NCI-H1105 treated with DMSO at 0.1 percent for 48 hours (cell line): ENCODE results near the gene SLC43A2.

Experiments
- DNase-seq: peaks from one replicate; lab custom pipeline; 2025; lab: John Stamatoyannopoulos, UW

SLC43A2 gene

GRCh38 chr17:1623057-1623630 lies 5.5 kb downstream of the SLC43A2 start:
- DNase-seq: no peak

- DNase-seq: no peak
Observed at GRCh38 chr17:1621273-1621954, 7.2 kb downstream of the SLC43A2 start.

- no peak for DNase-seq
Observed at GRCh38 chr17:1620486-1620885, 8.1 kb downstream of the SLC43A2 start.

GRCh38 chr17:1617620-1618174 lies 10.9 kb downstream of the SLC43A2 start:
- DNase-seq: no peak

- DNase-seq: no peak
Observed at GRCh38 chr17:1616101-1616500, 12.5 kb downstream of the SLC43A2 start.

- no peak for DNase-seq
Observed at GRCh38 chr17:1612400-1612799, 16.2 kb downstream of the SLC43A2 start.

- no peak for DNase-seq
Observed at GRCh38 chr17:1611715-1612114, 16.9 kb downstream of the SLC43A2 start.

- no peak for DNase-seq
Observed at GRCh38 chr17:1608676-1609075, 20.0 kb downstream of the SLC43A2 start.

GRCh38 chr17:1607971-1608320 lies 20.7 kb downstream of the SLC43A2 start:
- DNase-seq: no peak

GRCh38 chr17:1606352-1606985 lies 22.2 kb downstream of the SLC43A2 start:
- DNase-seq: no peak

- DNase-seq: no peak
Observed at GRCh38 chr17:1605681-1606351, 22.8 kb downstream of the SLC43A2 start.

- no peak for DNase-seq
Observed at GRCh38 chr17:1604831-1605528, 23.7 kb downstream of the SLC43A2 start.

GRCh38 chr17:1601571-1601970 lies 27.1 kb downstream of the SLC43A2 start:
- DNase-seq: no peak

- DNase-seq: no peak
Observed at GRCh38 chr17:1598399-1599095, 30.1 kb downstream of the SLC43A2 start.

GRCh38 chr17:1597861-1598342 lies 30.7 kb downstream of the SLC43A2 start:
- DNase-seq: no peak

- no peak for DNase-seq
Observed at GRCh38 chr17:1593630-1593931, 35.1 kb downstream of the SLC43A2 start.

- no peak for DNase-seq
Observed at GRCh38 chr17:1592751-1593629, 35.6 kb downstream of the SLC43A2 start.

- DNase-seq: no peak
Observed at GRCh38 chr17:1591474-1592090, 37.1 kb downstream of the SLC43A2 start.

- DNase-seq: no peak
Observed at GRCh38 chr17:1590747-1591473, 37.7 kb downstream of the SLC43A2 start.
